Measurements from ENCODE around the gene MAP1S. TPM values are rescaled to one million over a fixed set of nuclear protein-coding genes. Genes with fewer than 3 reads are reported as not detected.

MAP1S gene
- total and polyA plus RNA-seq, 2 of the 4 experiments (the other 2 are of a cell fraction): 6.1 to 48.6 TPM

DNA sequence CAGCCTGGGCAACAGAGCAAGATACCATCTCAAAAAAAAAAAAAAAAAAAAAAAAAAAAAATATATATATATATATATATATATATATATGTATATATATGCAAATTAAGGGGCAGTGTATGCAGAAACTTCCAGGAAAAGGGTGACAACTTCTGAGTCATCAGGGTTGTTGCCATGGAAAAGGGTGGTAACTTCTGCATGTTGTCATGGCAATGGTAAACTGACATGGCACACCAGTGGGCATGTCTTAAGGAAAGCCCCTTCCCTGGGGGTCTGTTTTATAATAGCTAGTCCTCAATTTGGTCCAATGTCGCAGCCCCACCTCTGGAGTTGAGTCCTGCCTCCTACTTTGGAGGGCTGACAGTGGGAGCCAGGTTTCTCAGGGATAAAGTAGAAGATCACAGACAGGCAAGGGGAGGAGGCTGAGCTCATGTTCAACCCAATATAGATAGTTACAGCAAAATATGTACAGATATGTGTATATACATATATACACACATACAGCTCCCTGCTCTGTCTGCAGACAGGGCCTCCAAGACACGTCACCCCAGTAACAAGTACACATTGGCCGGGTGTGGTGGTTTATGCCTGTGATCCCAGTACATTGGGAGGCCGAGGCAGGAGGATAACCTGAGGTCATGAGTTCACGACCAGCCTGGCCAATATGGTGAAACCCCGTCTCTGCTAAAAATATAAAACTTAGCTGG, 24.7 kb downstream of the MAP1S start:
- Histone ChIP-seq H2AFZ (replicated peaks; ENCODE audit: low read length, poor library complexity) (no peak overlapping the region), H2AK9ac (replicated peaks; ENCODE audit: low read depth, low read length, poor library complexity) (no peak overlapping the region), H4K91ac (ENCODE audit: insufficient read depth, low read depth, low read length) (no peak overlapping the region), H3K27ac (ENCODE audit: insufficient read depth, low read length) (no peak overlapping the region), H3K4me1 (ENCODE audit: control insufficient read depth, insufficient read depth, low read length) (peaks cover 2% of the 10 kb centered on the region; the same call in 1 of the 2 replicates), H2BK5ac (ENCODE audit: low read depth, low read length, poor library complexity, severe bottlenecking) (no peak overlapping the region), H4K20me1 (ENCODE audit: insufficient read depth, low read length) (no peaks in the 10 kb centered on the region), H3K4ac (ENCODE audit: low read depth, low read length) (no peak overlapping the region), H3K4me2 (ENCODE audit: low read depth, low read length) (no peak overlapping the region), H4K5ac (ENCODE audit: low read depth, low read length) (no peak overlapping the region), H2BK120ac (ENCODE audit: low read depth, low read length) (no peak overlapping the region), H2AK5ac (ENCODE audit: low read depth, low read length) (no peak overlapping the region), H2BK15ac (ENCODE audit: low read depth, low read length) (no peak overlapping the region), H4K8ac (ENCODE audit: low read depth in 2 of 2, low read length in 2 of 2) (no peak overlapping the region), H3K36me3 (ENCODE audit: control insufficient read depth, insufficient read depth, low read length) (no peaks in the 10 kb centered on the region), H3K9me1 (ENCODE audit: insufficient read depth, low read length) (0 out of 2 replicates have a peak, but pooled peaks cover 5% of the 10 kb centered on the region), H3K9me3 (ENCODE audit: control insufficient read depth, insufficient read depth, low read length) (no peaks in the 10 kb centered on the region), H3K18ac (ENCODE audit: low read depth, low read length) (no peak overlapping the region), H3K79me1 (ENCODE audit: low read depth in 1 of 2, low read length in 2 of 2) (no peaks in the 10 kb centered on the region), H3K14ac (replicated peaks; ENCODE audit: low read depth, low read length) (no peak overlapping the region), H3K56ac (ENCODE audit: extremely low read depth, insufficient read depth, low read length) (no peak overlapping the region), H3K9ac (ENCODE audit: low read depth, low read length) (no peak overlapping the region), H3K23ac (ENCODE audit: low read depth, low read length) (no peak overlapping the region), H3K27me3 (ENCODE audit: control insufficient read depth, insufficient read depth, low read length) (peaks cover 6% of the 10 kb centered on the region; the same call in 1 of the 2 replicates), H3K4me3 (ENCODE audit: insufficient read depth, low read depth, low read length) (no peak overlapping the region), H2BK20ac (ENCODE audit: low read depth, low read length) (no peak overlapping the region)
- WGBS, 2 experiments (ENCODE audit: extremely low coverage in 2 of 2, insufficient read length in 1 of 2): 67% methylated on average over 2 of the region's 6 CpGs; no CpG with 5 or more reads in 1 of the 2 experiments
- intact Hi-C loops (cut with micrococcal nuclease): no loop called here
- CTCF ChIA-PET: no interaction called here
- in situ Hi-C loops (cut with MboI; ENCODE audit: low sequenced_read_pairs): no loop called here
- ATAC-seq (ENCODE audit: low read depth) (no peak), DNase-seq (peak; percentile 63)
- POLR2A ChIA-PET (ENCODE audit: unreplicated experiment): no interaction called here
- dilution Hi-C loops (cut with HindIII; ENCODE audit: low sequenced_read_pairs, unreplicated experiment): no loop called here
- no TSS peak for BruUV-seq (replicated peaks)
- TF ChIP-seq, protein P1, sequence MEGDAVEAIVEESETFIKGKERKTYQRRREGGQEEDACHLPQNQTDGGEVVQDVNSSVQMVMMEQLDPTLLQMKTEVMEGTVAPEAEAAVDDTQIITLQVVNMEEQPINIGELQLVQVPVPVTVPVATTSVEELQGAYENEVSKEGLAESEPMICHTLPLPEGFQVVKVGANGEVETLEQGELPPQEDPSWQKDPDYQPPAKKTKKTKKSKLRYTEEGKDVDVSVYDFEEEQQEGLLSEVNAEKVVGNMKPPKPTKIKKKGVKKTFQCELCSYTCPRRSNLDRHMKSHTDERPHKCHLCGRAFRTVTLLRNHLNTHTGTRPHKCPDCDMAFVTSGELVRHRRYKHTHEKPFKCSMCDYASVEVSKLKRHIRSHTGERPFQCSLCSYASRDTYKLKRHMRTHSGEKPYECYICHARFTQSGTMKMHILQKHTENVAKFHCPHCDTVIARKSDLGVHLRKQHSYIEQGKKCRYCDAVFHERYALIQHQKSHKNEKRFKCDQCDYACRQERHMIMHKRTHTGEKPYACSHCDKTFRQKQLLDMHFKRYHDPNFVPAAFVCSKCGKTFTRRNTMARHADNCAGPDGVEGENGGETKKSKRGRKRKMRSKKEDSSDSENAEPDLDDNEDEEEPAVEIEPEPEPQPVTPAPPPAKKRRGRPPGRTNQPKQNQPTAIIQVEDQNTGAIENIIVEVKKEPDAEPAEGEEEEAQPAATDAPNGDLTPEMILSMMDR (conservative IDR thresholded peaks at IDR 0.05; ENCODE audit: low read depth, low read length): no peak
- TF ChIP-seq POLR2A (IDR thresholded peaks at IDR 0.05; ENCODE audit: low read depth, low read length): no peak
- peak; percentile 50; the same call in 1 of the 2 replicates for TF ChIP-seq FOS (IDR thresholded peaks at IDR 0.05; ENCODE audit: low read depth, low read length)
- no peak for TF ChIP-seq RCOR1 (IDR thresholded peaks at IDR 0.05; ENCODE audit: insufficient replicate concordance, low read length)
- no peak for TF ChIP-seq CEBPB (IDR thresholded peaks at IDR 0.05; ENCODE audit: low read depth, low read length)
- TF ChIP-seq RFX5 (IDR thresholded peaks at IDR 0.05; ENCODE audit: low read depth, low read length): no peak
- no peak for TF ChIP-seq SMC3 (IDR thresholded peaks at IDR 0.05; ENCODE audit: low read depth, low read length)
- TF ChIP-seq MAFK (IDR thresholded peaks at IDR 0.05; ENCODE audit: low read depth, low read length): no peak
